GM12878 (cell line): ENCODE results near the gene STARD10. TPM values are rescaled to one million over a fixed set of nuclear protein-coding genes. Genes with fewer than 3 reads are reported as not detected.

Experiments
- ATAC-seq: fragments of 200-7000 bp; cut with Tn5 transposase; 3 replicates; pipeline ENCODE4 v1.9.1; 2020; ENCODE audit warnings: mild to moderate bottlenecking, moderate library complexity
- BruUV-seq: library from RNA; stranded (reverse); fragments of 400-500 nt; replicated peaks from 2 replicates; lab custom pipeline; 2021; lab: Mats Ljungman, UMichigan
- CTCF ChIA-PET: fragments of 300-600 bp; sonication (Branson Sonifier 250); formaldehyde crosslinking; extraction: SDS; loops from one replicate; lab custom pipeline; 2021; ENCODE audit warnings: inconsistent platforms; lab: Yijun Ruan, JAX
- POLR2A ChIA-PET: fragments of 350-600 bp; formaldehyde crosslinking; extraction: SDS; loops from one replicate; lab custom pipeline; 2021; ENCODE audit warnings: inconsistent platforms; lab: Charles Lee
- RAD21 ChIA-PET: fragments of 300-600 bp; sonication (Branson Sonifier 250); formaldehyde crosslinking; loops from one replicate; lab custom pipeline; 2023; ENCODE audit warnings: antibody characterized with exemption; ENCODE audit not compliant: unreplicated experiment; lab: Charles Lee
- SMC1A ChIA-PET: fragments of 300-600 bp; sonication (Branson Sonifier 250); formaldehyde crosslinking; loops from one replicate; lab custom pipeline; 2023; ENCODE audit not compliant: unreplicated experiment, uncharacterized antibody; lab: Charles Lee
- DNase-seq: peaks from one replicate; pipeline ENCODE4 v3.0.0-alpha.2; 2011; ENCODE audit warnings: low read depth, low spot score
- FAIRE-seq: peaks from 3 replicates; lab custom pipeline; 2011; peaks lifted over from hg19 to GRCh38; lab: Jason Lieb, UNC
- H2AFZ ChIP-seq: 2 replicates; pipeline ENCODE4 v1.6.0; 2011; ENCODE audit warnings: low read depth, low read length, control low read depth; ENCODE audit not compliant: control insufficient read depth
- H3K27ac ChIP-seq: 2 replicates; pipeline ENCODE4 v1.5.1; 2011; ENCODE audit warnings: control low read depth; ENCODE audit not compliant: control insufficient read depth, insufficient read depth
- H3K27me3 ChIP-seq, 2 experiments: replicated peaks in 1 of 2; 2 replicates each; pipeline versions ENCODE4 v1.6.0 to v1.6.1; 2011; ENCODE audit warnings: low read length in 1 of 2; ENCODE audit not compliant: control insufficient read depth in 2 of 2, insufficient read depth in 2 of 2
- H3K36me3 ChIP-seq, 2 experiments: 2 replicates each; pipeline ENCODE4 v1.5.1; 2011; ENCODE audit warnings: low read length in 1 of 2; ENCODE audit not compliant: control insufficient read depth in 2 of 2, insufficient read depth in 2 of 2
- H3K4me1 ChIP-seq: 2 replicates; pipeline ENCODE4 v1.6.1; 2011; ENCODE audit warnings: mild to moderate bottlenecking, low read length, moderate library complexity, mixed read lengths; ENCODE audit not compliant: control insufficient read depth, insufficient read depth
- H3K4me2 ChIP-seq: 2 replicates; pipeline ENCODE4 v1.6.0; 2011; ENCODE audit warnings: control low read depth; ENCODE audit not compliant: control insufficient read depth, insufficient read depth
- H3K4me3 ChIP-seq: fragments of 200-600 bp; sonication (generic); 2 replicates; pipeline ENCODE4 v1.5.1; 2016
- H3K79me2 ChIP-seq: 2 replicates; pipeline ENCODE4 v1.6.0; 2011; ENCODE audit warnings: low read length; ENCODE audit not compliant: control insufficient read depth, insufficient read depth
- H3K9ac ChIP-seq: 2 replicates; pipeline ENCODE4 v1.8.0; 2011; ENCODE audit warnings: low read length, control low read depth, mixed read lengths; ENCODE audit not compliant: control insufficient read depth, insufficient read depth
- H3K9me3 ChIP-seq: replicated peaks from 3 replicates; pipeline ENCODE4 v1.5.1; 2011; ENCODE audit warnings: mild to moderate bottlenecking, low read length; ENCODE audit not compliant: control insufficient read depth, insufficient read depth
- H4K20me1 ChIP-seq: 2 replicates; pipeline ENCODE4 v1.6.0; 2011; ENCODE audit not compliant: control insufficient read depth, insufficient read depth
- CBX3 ChIP-seq: fragments of 200-600 bp; sonication (generic); IDR thresholded peaks from 2 replicates; pipeline ENCODE4 v1.6.1; 2016; ENCODE audit warnings: low read depth, borderline replicate concordance
- DPF2 ChIP-seq: fragments of 450-650 bp; IDR thresholded peaks from 2 replicates; pipeline ENCODE4 v1.6.1; 2017; ENCODE audit warnings: mild to moderate bottlenecking
- MYC ChIP-seq: IDR thresholded peaks from 2 replicates; pipeline ENCODE4 v1.6.1; 2011; ENCODE audit warnings: mild to moderate bottlenecking, low read length, moderate library complexity, inconsistent platforms; ENCODE audit not compliant: insufficient read depth, insufficient replicate concordance, insufficient read length, severe bottlenecking
- NRF1 ChIP-seq: conservative IDR thresholded peaks from 2 replicates; pipeline ENCODE4 v1.6.1; 2011; ENCODE audit warnings: mild to moderate bottlenecking, low read depth, low read length, improper control_type of control experiment
- PML ChIP-seq: IDR thresholded peaks from 2 replicates; pipeline ENCODE4 v1.6.1; 2012; ENCODE audit warnings: low read length, inconsistent platforms
- RELA ChIP-seq: fragments of 450-650 bp; IDR thresholded peaks from 2 replicates; pipeline ENCODE4 v1.8.0; 2014; ENCODE audit warnings: borderline replicate concordance; ENCODE audit not compliant: partially characterized antibody
- SMAD1 ChIP-seq: fragments of 450-650 bp; IDR thresholded peaks from 2 replicates; pipeline ENCODE4 v1.6.1; 2018; ENCODE audit warnings: mild to moderate bottlenecking, low read depth; ENCODE audit not compliant: partially characterized antibody
- TCF3 ChIP-seq: IDR thresholded peaks from 2 replicates; pipeline ENCODE4 v1.6.1; 2012; ENCODE audit warnings: low read depth, mild to moderate bottlenecking, low read length, borderline replicate concordance; ENCODE audit not compliant: insufficient read depth
- WGBS: methylation state at CpG from one replicate; pipeline ENCODE4 v1.1.6; 2016; ENCODE audit warnings: low lambda C conversion rate; ENCODE audit not compliant: insufficient replicate concordance, insufficient coverage; ENCODE audit errors: missing lambda C conversion rate; 5-methylcytosine and 5-hydroxymethylcytosine counted together
- in situ Hi-C: fragments of 300-500 bp; cut with MboI; formaldehyde crosslinking; loops from 9 replicates; pipeline ENCODE4 v1.14.3; 2018; ENCODE audit warnings: mixed read lengths
- intact Hi-C: fragments of 100-400 bp; cut with micrococcal nuclease; formaldehyde crosslinking; loops from one replicate; pipeline ENCODE4 v1.14.2; 2022; ENCODE audit not compliant: unreplicated experiment
- polyA plus RNA-seq, 11 experiments: library from polyadenylated mRNA; depleted of rRNA in 4 of 11; unstranded in 6 of 11; stranded (reverse) in 5 of 11; fragments of >200 nt; fragmentation: Nextera tagmentation in 4 of 11; fragmentation: Illumina TruSeq in 1 of 11; extraction: Ambion mirVana in 4 of 11; extraction: Trizol in 1 of 11; gene quantifications; 1 replicate in 1 of 11; 2 replicates in 10 of 11; pipeline versions ENCODE4 v1.2.1 to v1.2.3, GENCODE V29; 2011 to 2016; ENCODE audit warnings: inconsistent platforms in 2 of 11, missing spikeins in 2 of 11, low read depth in 1 of 11
- total RNA-seq, 4 experiments: library from RNA; depleted of rRNA in 3 of 4; stranded (reverse); fragments of >200 nt in 3 of 4; fragmentation: Illumina TruSeq in 1 of 4; extraction: Trizol in 1 of 4; gene quantifications; 2 replicates each; pipeline versions ENCODE4 v1.2.1 to v1.2.3, GENCODE V29; 2013 to 2021

STARD10 gene
- total and polyA plus RNA-seq, 10 of the 15 experiments (the other 5 are each of a cell fraction or from before 2014, with no cell fraction given), result 0.15 to 43.2 (median 23.1) TPM

DNA sequence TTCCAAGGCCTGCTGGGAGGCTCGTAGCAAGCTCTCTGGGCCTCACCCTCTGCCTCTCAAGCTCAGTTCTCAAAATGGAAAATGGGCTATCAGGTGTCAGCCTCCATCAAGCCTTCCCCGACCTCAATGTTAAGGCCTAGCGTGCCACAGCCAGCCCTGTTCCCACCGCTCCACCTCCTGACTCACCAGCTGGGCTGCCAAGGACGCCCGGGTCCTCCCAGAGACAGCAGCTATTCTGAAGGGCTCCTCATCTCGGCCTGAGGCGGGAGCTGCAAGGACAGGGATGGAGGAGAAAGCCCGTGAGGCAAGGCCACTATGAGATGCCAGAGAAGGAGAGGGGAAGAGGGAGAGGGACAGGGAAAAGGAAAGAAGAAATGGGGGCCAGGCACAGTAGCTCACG is 61.5 kb downstream of the STARD10 start:
- Histone ChIP-seq H2AFZ (no peak overlapping the region), H3K9ac (no peak overlapping the region), H3K9me3 (peaks cover 3% of the 10 kb centered on the region; the same call in 1 of the 3 replicates), H3K79me2 (peaks cover 34% of the 10 kb centered on the region), H3K27me3 (no peaks in the 10 kb centered on the region)
- SMC1A ChIA-PET, result interaction anchor here (1.3 to 12.0 kb wide), 4 partner anchors 7 to 413 kb away, joined by 4 to 185 read pairs (median 23); partner anchors contain the start of gene STARD10
- CTCF ChIA-PET, result interaction anchor here (1.1 to 18.4 kb wide), 4 partner anchors 18 to 410 kb away, joined by 3 to 469 read pairs (median 78); partner anchors contain the start of genes ATG16L2 and STARD10
- no peak for ATAC-seq
- no peak for FAIRE-seq
- TF ChIP-seq CBX3, result no peak
- TF ChIP-seq SMAD1, result no peak
- no peak for TF ChIP-seq MYC
- TF ChIP-seq RELA, result no peak
- TF ChIP-seq PML, result no peak
- TF ChIP-seq TCF3, result no peak
- no peak for TF ChIP-seq NRF1
- TF ChIP-seq DPF2, result no peak
- TF ChIP-seq, all 136 proteins: peak for 0
- ChIA-PET POLR2A (no interaction called here), RAD21 (interaction anchor here (1.0 to 13.9 kb wide), 2 partner anchors 58 to 66 kb away, joined by 3 to 256 read pairs; partner anchors contain the start of gene STARD10)
- BruUV-seq, result no TSS peak
- Histone ChIP-seq H3K4me2 (no peak overlapping the region), H3K4me3 (no peak overlapping the region), H3K36me3 (peaks cover 2 to 15% of the 10 kb centered on the region in 2 experiments; a peak in 3 of 4 replicates), H4K20me1 (no peaks in the 10 kb centered on the region), H3K4me1 (peaks cover 12% of the 10 kb centered on the region), H3K27ac (no peak overlapping the region)
- WGBS, result 98% methylated on average over 10 of the region's 10 CpGs
- in situ Hi-C loops (no loop called here), intact Hi-C loops (no loop called here)
- DNase-seq, result no peak
